ENCODE results near the gene LIN54. TPM values are rescaled to one million over a fixed set of nuclear protein-coding genes. Genes with fewer than 3 reads are reported as not detected.

The LIN54 gene
- polyA plus RNA-seq, 1 of the 3 experiments (the other 2 are of a cell fraction) = 6.4 TPM

DNA sequence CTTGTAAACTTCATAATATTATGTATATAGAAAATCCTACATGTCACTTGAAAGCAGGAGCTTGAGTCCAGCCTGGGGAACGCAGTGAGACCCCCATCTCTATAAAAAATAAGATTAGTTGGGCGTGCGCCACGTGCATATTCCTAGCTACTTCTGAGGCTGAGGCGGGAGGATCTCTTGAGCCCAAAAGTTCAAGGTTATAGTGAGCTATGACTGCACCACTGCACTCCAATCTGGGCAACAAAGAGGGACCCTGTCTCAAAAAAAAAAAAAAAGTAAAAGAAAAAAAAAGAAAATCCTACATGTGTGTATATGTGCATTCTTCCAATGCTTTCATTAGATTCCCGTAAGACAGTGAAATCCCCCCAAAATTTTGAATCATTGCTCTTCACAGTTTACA is 121.3 kb downstream of the LIN54 start (continued):
- TF ChIP-seq, protein P1, sequence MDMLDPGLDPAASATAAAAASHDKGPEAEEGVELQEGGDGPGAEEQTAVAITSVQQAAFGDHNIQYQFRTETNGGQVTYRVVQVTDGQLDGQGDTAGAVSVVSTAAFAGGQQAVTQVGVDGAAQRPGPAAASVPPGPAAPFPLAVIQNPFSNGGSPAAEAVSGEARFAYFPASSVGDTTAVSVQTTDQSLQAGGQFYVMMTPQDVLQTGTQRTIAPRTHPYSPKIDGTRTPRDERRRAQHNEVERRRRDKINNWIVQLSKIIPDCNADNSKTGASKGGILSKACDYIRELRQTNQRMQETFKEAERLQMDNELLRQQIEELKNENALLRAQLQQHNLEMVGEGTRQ (IDR thresholded peaks at IDR 0.05; ENCODE audit: borderline replicate concordance, low read depth, low read length) = no peak
- TF ChIP-seq TAF1 (IDR thresholded peaks at IDR 0.05; ENCODE audit: borderline replicate concordance, low read depth, low read length) (no peak), RAD21 (IDR thresholded peaks at IDR 0.05; ENCODE audit: low read length) (no peak), GATA2 (CRISPR knock-in tag; IDR thresholded peaks at IDR 0.05) (no peak)

DNA sequence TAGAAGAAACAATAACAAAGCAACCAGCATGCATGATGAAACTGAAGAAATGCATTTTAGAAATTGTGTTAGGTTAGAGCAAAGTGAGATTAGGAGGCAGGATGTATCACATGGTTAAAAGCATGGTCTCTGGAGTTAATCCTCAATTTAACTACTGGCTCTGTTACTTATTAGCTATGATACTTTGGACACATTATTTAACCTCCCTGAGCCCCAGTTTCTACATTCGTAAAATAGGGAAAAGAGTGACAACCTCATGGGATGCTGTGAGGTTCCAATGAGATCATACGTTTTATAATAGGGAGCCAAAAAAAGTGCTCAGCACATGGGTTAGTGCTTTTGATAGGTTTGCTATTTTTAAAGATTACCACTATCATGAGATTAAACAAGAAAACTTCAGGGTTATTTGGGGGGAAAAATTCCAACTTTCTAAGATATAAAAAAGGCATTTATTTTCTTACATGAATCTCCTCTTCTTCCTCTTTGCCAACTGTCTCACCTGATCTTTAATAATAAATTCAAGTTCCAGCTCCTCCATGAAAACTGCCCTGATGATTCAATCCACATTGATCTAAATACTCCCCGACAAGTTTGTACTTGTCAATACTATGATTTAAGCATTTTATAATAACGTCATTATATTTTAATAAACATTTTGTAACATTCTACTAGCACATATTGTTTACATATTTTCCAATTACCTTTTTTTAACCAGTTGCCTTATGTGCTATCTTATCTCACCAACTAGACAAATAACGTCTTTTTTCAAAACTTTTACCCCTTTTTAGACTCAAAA is 124.3 kb downstream of the LIN54 start:
- Histone ChIP-seq H3K9ac (peak overlapping the region; percentile 16; the same call in 1 of the 2 replicates), H3K36me3 (replicated peaks in 1 of 2; ENCODE audit: control insufficient read depth in 1 of 2, insufficient read depth in 2 of 2, low read length in 1 of 2) (peaks cover 7 to 45% of the 10 kb centered on the region in 2 experiments), H3K9me3 (no peaks in the 10 kb centered on the region), H3K9me2 (no peaks in the 10 kb centered on the region), H2AFZ (ENCODE audit: low read depth) (no peak overlapping the region), H3K4me1 (ENCODE audit: control insufficient read depth in 1 of 2, insufficient read depth in 2 of 2, low read depth in 1 of 2, low read length in 1 of 2) (peaks cover 6% of the 10 kb centered on the region in 2 experiments; a peak in 3 of 4 replicates), H3K27ac (ENCODE audit: low read depth in 2 of 2, low read length in 1 of 2) (no peak overlapping the region), H3K27me3 (ENCODE audit: insufficient read depth) (no peaks in the 10 kb centered on the region), H3K4me3 (ENCODE audit: low read depth in 2 of 2, low read length in 1 of 2) (no peak overlapping the region), H3F3A (replicated peaks; ENCODE audit: insufficient read depth) (peaks cover 31% of the 10 kb centered on the region), H4K20me1 (ENCODE audit: insufficient read depth) (peaks cover 86% of the 10 kb centered on the region), H3K79me2 (ENCODE audit: insufficient read depth) (peaks cover 96% of the 10 kb centered on the region), H3K4me2 (peak overlapping the region; percentile 58)
- ChIA-PET POLR2A (interaction anchor here (0.8 to 1.2 kb wide), 2 partner anchors 14 to 149 kb away, joined by 3 to 4 read pairs; partner anchors contain the start of gene COPS4), CTCF (interaction anchor here (1.0 to 1.9 kb wide), 2 partner anchors 13 to 34 kb away, joined by 5 to 6 read pairs; no protein-coding TSS in a partner anchor)
- 81% methylated on average over 5 of the region's 5 CpGs for WGBS (ENCODE audit: low lambda C conversion rate)
- TF ChIP-seq POLR2AphosphoS5 (IDR thresholded peaks at IDR 0.05; ENCODE audit: low read depth, low read length) = no peak; the same call in 1 of the 2 replicates
- no peak for DNase-seq

DNA sequence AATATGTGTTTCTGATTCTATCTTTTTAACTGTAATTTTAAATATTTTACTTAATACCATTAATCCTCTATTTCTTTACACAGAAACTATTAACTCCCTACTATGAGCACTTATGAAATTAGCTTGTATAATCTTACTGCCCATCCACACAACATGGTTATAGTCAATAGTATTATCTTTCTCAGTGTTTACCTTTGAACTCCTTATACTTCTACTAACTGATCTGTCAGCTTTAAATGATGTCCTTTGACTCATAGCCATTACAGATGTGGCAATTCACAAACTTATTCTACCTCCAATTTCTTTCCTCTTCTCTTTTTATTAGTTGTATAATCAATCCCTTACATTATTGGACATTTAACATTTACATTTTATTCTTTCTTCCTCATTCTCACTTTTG is 125.2 kb downstream of the LIN54 start:
- no peak overlapping the region for H3K4me3 ChIP-seq (ENCODE audit: low read depth in 2 of 2, low read length in 1 of 2)
- H3K27me3 ChIP-seq (ENCODE audit: insufficient read depth) = no peaks in the 10 kb centered on the region
- H3K9ac ChIP-seq = no peak overlapping the region
- ChIA-PET CTCF (interaction anchor here (1.0 to 1.8 kb wide), 3 partner anchors 12 to 33 kb away, joined by 4 to 6 read pairs (median 5); no protein-coding TSS in a partner anchor), POLR2A (interaction anchor here (1.2 kb wide), 1 partner anchor 150 kb away, joined by 3 read pairs; the partner anchor contains the start of gene COPS4)
- H3K79me2 ChIP-seq (ENCODE audit: insufficient read depth) = peaks cover 100% of the 10 kb centered on the region
- H4K20me1 ChIP-seq (ENCODE audit: insufficient read depth) = peaks cover 95% of the 10 kb centered on the region
- H2AFZ ChIP-seq (ENCODE audit: low read depth) = no peak overlapping the region
- peaks cover 27% of the 10 kb centered on the region for H3F3A ChIP-seq (replicated peaks; ENCODE audit: insufficient read depth)
- H3K36me3 ChIP-seq (replicated peaks in 1 of 2; ENCODE audit: control insufficient read depth in 1 of 2, insufficient read depth in 2 of 2, low read length in 1 of 2) = peaks cover 12 to 50% of the 10 kb centered on the region in 2 experiments
- no peak overlapping the region for H3K27ac ChIP-seq (ENCODE audit: low read depth in 2 of 2, low read length in 1 of 2)
- no peaks in the 10 kb centered on the region for H3K9me3 ChIP-seq
- peaks cover 6% of the 10 kb centered on the region in 2 experiments; a peak in 3 of 4 replicates for H3K4me1 ChIP-seq (ENCODE audit: control insufficient read depth in 1 of 2, insufficient read depth in 2 of 2, low read depth in 1 of 2, low read length in 1 of 2)
- no peak overlapping the region for H3K4me2 ChIP-seq
- H3K9me2 ChIP-seq = no peaks in the 10 kb centered on the region
- DNase-seq = no peak
- TF ChIP-seq SMC3 (IDR thresholded peaks at IDR 0.05; ENCODE audit: low read depth, low read length) (no peak), RXRA (IDR thresholded peaks at IDR 0.05; ENCODE audit: borderline replicate concordance, low read depth) (no peak), FOSL2 (IDR thresholded peaks at IDR 0.05; ENCODE audit: borderline replicate concordance, low read depth) (no peak), GATA2 (CRISPR knock-in tag; IDR thresholded peaks at IDR 0.05) (no peak), GABPA (IDR thresholded peaks at IDR 0.05; ENCODE audit: low read depth) (no peak), NRF1 (IDR thresholded peaks at IDR 0.05; ENCODE audit: low read depth, low read length) (no peak), RFX5 (IDR thresholded peaks at IDR 0.05; ENCODE audit: low read length) (no peak), JUND (IDR thresholded peaks at IDR 0.05) (no peak), TEAD4 (IDR thresholded peaks at IDR 0.05; ENCODE audit: borderline replicate concordance, insufficient read depth) (no peak), RAD21 (IDR thresholded peaks at IDR 0.05; ENCODE audit: low read length) (no peak)
- TF ChIP-seq, protein P2, sequence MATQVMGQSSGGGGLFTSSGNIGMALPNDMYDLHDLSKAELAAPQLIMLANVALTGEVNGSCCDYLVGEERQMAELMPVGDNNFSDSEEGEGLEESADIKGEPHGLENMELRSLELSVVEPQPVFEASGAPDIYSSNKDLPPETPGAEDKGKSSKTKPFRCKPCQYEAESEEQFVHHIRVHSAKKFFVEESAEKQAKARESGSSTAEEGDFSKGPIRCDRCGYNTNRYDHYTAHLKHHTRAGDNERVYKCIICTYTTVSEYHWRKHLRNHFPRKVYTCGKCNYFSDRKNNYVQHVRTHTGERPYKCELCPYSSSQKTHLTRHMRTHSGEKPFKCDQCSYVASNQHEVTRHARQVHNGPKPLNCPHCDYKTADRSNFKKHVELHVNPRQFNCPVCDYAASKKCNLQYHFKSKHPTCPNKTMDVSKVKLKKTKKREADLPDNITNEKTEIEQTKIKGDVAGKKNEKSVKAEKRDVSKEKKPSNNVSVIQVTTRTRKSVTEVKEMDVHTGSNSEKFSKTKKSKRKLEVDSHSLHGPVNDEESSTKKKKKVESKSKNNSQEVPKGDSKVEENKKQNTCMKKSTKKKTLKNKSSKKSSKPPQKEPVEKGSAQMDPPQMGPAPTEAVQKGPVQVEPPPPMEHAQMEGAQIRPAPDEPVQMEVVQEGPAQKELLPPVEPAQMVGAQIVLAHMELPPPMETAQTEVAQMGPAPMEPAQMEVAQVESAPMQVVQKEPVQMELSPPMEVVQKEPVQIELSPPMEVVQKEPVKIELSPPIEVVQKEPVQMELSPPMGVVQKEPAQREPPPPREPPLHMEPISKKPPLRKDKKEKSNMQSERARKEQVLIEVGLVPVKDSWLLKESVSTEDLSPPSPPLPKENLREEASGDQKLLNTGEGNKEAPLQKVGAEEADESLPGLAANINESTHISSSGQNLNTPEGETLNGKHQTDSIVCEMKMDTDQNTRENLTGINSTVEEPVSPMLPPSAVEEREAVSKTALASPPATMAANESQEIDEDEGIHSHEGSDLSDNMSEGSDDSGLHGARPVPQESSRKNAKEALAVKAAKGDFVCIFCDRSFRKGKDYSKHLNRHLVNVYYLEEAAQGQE (IDR thresholded peaks at IDR 0.05; ENCODE audit: low read depth, low read length) = no peak
- TF ChIP-seq, protein P1 (IDR thresholded peaks at IDR 0.05; ENCODE audit: borderline replicate concordance, low read depth, low read length) = no peak
- TF ChIP-seq, protein P3, sequence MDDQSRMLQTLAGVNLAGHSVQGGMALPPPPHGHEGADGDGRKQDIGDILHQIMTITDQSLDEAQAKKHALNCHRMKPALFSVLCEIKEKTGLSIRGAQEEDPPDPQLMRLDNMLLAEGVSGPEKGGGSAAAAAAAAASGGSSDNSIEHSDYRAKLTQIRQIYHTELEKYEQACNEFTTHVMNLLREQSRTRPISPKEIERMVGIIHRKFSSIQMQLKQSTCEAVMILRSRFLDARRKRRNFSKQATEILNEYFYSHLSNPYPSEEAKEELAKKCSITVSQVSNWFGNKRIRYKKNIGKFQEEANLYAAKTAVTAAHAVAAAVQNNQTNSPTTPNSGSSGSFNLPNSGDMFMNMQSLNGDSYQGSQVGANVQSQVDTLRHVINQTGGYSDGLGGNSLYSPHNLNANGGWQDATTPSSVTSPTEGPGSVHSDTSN (IDR thresholded peaks at IDR 0.05) = no peak
